Mammary microvascular endothelial cell (primary cell): Measurements from ENCODE around the gene PRUNE2. TPM values are rescaled to one million over a fixed set of nuclear protein-coding genes. Genes with fewer than 3 reads are reported as not detected.

Source experiments
- total RNA-seq: library from RNA; depleted of rRNA; stranded (reverse); fragments of >200 nt; gene quantifications from 2 replicates; pipeline ENCODE4 v1.2.3, GENCODE V29; 2015

Gene PRUNE2
- 9.7 and 15.5 TPM in 2 replicates for total RNA-seq

GRCh38 chr9:76905791-76906646, at the start of gene PRUNE2:
PRUNE2 (minus strand) TSS chr9:76906114; CDS start chr9:76905963, 151 bp downstream.

GRCh38 chr9:76764138-76764537, 141.8 kb downstream of the PRUNE2 start, which contains the start of gene PCA3:
PCA3 (plus strand) TSS chr9:76764438.

Other genes starting within 250 kb of the PRUNE2 start
- 0.13 and 0.34 TPM in 2 replicates for gene PCA3, start 141.7 kb downstream of the PRUNE2 start, total RNA-seq
- not detected in 2 replicates for gene FOXB2, start 113.5 kb upstream of the PRUNE2 start, total RNA-seq